Activated CD4-positive, CD25-positive, alpha-beta regulatory T cell treated with anti-CD3 and anti-CD28 coated beads, Interleukin-2, amount 50 U/mL, for 16 hours (primary cell): ENCODE results near the gene GAS7.

ENCODE experiments used
- DNase-seq: peaks from one replicate; pipeline ENCODE4 v3.0.0-alpha.2; 2020; ENCODE audit warnings: low read depth, low spot score

GAS7 gene

DNA sequence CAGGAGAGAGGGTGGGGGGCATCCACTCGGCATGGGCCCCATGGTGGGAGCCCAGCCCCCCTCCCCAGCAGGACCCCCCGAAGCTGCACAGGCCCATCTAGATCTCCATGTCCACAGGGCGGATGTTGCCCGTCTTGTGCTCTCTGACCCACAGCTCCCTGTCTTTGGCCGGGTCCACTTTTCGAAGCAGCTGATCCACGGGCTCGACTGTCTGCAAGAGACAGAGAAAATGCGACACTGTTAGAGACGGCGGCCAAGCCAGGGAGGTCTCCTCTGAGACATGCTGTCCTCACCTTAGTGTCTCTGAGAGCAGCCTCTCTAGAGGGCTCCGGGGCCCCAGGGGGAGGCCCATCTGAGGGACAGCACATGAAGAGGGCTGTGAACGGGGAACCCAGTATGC is 281.3 kb downstream of the GAS7 start:
- no peak for DNase-seq

GRCh38 chr17:9916108-9916507 is 282.3 kb downstream of the GAS7 start:
- DNase-seq = no peak

DNA sequence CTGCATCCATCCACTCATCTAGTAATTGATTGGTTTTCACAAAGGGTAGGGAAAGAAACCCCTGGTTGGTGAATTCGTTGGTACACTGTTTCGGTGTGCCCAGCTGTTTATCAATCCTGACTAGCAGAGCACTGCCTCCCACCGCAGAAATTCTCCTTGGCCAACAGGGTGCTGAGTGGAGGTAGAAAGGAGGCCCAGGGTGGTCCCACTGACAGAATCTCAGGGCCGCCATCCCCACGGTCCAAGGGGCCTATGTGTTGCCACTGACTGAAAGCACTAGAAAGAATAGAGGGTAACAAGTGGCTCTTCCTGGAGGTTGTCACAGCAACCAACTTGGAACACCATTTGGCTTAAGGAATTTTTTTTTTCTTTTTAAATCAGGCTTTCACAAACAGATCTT is 284.9 kb downstream of the GAS7 start:
- no peak for DNase-seq

DNA sequence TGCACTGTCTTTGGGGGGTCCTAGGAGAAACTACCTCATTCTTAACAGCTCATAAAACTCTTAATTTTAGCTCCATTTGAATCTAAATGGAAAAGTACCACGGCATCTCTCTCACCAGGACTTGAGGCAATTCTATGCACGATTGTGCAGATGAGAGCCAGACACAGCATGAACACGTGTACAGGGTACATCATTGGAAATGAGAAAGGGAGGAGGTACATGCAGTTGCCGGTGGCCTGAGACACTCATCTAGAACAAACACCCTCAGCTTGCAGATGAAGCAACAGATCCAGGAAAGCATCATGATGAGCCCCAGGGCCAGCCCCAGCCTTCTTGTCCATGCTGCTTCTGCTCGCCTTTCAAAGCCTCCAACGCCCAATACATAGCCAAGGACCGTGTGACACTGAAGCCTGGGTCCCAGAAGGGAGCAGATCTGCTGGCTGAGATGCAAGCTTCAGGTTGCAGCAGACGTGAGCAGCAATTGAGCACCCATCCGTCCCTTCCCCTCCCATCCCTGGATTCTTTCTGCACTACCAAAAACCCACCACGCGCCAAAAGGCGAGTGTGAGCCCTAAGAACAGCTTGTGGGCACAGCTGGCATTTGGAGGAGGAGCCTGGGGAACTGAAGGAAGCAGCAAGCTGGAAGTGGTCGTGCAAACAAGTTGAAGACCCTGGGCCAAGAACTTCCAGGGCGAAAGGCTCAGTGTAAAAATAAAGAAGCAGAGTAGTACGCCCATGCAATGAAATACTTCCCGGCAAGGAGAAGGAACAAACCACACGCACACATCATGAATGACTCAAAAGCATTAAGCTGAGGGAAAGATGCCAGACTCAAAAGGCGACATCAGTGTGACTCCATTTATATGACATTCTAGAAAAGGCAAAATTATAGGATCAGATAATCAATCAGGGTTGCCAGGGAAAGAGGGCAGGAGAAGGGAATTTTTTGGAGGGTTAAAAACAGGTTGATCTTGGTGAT is 286.0 kb downstream of the GAS7 start:
- no peak for DNase-seq

- no peak for DNase-seq
These were observed 287.3 kb downstream of the GAS7 start for GRCh38 chr17:9911089-9911488.

DNA sequence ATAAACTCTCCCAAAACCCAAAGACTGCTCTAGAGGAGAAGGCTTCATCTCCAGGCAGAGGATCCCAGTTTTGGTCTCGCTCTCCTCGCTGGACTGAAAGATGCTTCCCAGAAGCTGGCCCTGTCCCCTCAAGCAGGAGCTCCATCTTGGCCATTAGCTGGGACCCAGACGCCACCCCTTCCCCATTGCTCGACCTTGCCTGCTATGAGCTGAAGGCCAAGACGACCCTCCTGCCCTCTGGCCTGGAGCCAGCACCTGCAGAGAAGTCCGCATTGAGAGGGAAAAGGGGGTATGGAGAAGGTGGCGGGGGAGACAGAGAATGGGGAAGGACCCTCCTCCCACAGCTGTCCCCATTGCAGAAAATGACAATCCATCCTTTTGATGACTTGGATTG is 289.8 kb downstream of the GAS7 start:
- no peak for DNase-seq

- no peak for DNase-seq
These were observed 290.3 kb downstream of the GAS7 start for GRCh38 chr17:9907883-9908648.

- DNase-seq = no peak
These were observed 291.3 kb downstream of the GAS7 start for GRCh38 chr17:9907131-9907530.

DNA sequence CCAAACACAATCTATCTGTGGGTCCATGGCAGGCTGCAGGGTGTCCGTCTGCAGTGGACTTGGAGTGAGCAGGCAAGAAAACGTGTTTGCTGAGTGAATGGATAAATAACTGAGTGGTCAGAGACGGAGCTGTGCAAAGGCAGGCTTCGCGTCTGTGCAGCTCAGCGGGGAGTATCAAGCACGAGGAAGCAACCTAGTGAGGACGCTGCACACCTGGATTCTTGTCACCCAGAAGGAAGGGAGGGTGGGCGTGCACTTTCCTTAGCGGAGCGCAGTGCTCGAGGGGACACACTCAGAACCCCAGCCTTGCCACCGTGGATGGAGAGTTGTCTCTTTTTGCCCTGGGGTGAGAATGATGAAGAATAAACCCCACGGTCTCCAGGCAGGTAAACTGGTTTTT is 291.8 kb downstream of the GAS7 start:
- DNase-seq = no peak

- no peak for DNase-seq
These were observed 292.5 kb downstream of the GAS7 start for GRCh38 chr17:9905902-9906301.

DNA sequence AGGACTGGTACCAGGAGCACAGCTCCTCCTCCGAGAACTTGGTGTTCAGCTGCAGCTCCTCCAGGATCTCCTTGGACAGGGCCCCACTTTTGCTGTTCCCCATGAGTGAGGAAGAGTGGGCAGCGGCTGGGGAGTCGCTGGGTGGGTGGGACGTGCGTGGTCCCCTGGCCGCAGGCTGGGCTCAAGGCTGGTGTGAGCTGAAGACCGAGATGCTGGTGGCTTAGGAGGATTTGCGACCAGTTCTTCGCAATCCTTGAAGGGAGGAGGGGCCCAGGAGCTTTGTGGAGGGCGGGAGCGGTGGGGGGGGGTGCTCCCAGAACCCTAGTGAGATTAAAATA is 293.4 kb downstream of the GAS7 start, which contains the start of gene RCVRN:
TSS of gene RCVRN (minus strand) at position 194 of the 338 bp plus-strand sequence. CDS start at position 103, 91 bp downstream.
- DNase-seq = no peak

GRCh38 chr17:9904277-9905077 is 293.9 kb downstream of the GAS7 start:
- no peak for DNase-seq

DNA sequence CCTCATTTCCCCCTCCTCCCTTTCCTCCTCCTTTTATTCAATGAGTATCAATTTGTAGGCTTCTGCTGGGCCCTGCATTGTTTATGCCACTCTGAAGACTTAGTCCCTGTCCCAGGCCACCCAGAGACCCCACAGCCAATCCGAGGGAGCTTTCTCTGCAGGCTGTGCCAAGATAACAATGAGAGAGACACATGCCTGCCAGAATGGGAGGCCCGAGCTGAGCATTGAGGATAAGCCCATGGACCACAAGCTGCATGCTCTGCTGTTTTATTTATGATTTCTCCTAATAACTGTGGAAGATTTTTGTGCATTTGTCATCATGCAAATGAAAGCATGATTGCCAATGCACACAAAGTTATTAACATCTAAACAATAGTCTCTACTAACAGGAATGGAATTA is 296.3 kb downstream of the GAS7 start:
- DNase-seq = no peak

DNA sequence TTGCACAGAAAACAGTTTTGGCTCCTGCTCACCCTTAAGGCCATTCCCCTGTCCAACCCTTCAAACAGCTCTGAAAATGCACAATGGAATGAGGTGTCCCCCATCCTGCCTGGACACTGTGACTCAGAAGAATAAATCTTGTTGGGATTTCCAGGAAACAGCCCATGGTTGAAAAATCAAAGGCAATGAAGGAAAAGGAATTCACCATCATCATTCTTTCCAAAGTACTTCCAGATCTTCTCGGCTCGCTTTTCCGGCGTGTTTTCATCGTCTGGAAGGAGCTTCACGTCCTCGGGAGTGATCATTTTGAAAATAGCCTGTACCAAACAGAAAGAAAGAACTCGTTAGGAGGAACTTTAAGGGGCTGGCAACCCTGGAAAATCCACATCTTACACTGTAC is 297.6 kb downstream of the GAS7 start:
- no peak for DNase-seq

DNA sequence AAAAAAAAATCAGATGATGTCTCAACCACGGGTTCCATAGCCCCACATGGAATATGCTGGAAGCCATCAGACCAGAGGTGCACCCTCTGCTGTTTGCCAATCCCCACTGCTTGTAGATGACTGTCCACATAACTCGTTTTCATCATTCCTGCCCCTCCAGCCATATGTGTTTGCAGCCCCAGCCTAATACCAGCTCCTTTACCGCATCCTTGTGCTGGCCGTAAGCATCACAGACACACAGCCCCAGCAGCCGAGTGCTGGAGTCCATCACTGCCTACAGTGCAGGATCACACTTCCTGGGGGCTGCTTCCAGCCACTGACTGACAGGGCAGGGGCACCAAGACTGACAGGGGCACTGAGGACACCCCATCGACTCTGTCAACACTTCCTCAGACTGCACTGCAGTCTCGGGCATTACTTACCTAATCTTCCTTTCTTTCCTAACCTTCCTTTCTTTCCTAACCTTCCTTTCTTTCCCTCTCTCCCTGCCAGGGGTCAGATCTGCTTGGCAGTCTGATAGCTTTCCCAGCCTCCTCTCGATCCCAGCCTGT is 298.3 kb downstream of the GAS7 start:
- no peak for DNase-seq

- no peak for DNase-seq
These were observed 298.9 kb downstream of the GAS7 start for GRCh38 chr17:9899280-9900043.

DNA sequence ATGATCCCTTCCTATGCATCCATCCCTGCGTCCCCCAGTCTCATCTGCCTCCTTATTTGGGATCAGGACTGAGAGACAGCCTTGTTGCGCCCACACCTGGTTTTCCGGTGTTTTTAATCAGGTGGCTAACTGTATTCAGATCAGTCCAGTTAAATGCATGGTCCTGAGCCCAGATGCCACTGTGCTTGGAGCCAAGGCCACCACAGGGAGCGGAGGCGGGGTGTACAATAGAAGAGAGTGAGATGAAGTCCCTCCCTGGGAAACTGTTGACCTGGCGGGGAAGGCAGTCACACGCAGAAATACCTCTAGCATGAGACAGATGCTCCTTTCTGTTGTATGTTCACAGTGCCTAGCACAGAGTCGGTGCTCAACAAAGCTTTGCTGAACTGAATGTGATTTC is 299.6 kb downstream of the GAS7 start:
- DNase-seq = no peak

- no peak for DNase-seq
These were observed 300.9 kb downstream of the GAS7 start for GRCh38 chr17:9897372-9897968.

GRCh38 chr17:9895923-9896322 is 302.5 kb downstream of the GAS7 start:
- no peak for DNase-seq

DNA sequence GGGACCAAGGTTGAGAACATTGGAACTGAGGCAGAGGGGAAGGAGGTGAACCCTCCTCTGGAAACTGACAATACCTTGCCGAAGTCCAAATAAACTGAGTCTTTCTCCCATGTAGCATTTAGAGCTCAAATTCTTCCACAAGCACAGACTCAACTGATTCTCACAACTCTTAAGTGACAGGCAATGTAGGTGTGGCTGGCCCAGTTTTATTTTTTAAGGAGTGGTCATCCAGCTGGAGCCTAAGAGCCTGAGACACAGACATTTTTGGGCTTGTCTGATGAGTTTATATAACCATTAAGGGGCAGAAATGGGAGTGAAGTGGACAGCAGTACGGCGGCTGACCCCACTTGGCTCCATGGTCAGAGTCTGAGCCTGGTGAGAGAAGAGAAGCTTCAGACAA is 304.2 kb downstream of the GAS7 start:
- DNase-seq = no peak
